Left renal pelvis (tissue), 4 donors: ENCODE measurements around the gene PPTC7. TPM values are rescaled to one million over a fixed set of nuclear protein-coding genes. Genes with fewer than 3 reads are reported as not detected.
"Not testable (repeated sequence)": the region's sequence is repeated elsewhere in the genome, so short reads cannot be mapped to it uniquely, and the experiment has no call there.

ENCODE experiments used
- DNase-seq, 4 donors: peaks; one replicate each; pipeline ENCODE4 v3.0.0-alpha.2; 2013; ENCODE audit warnings: low read depth in 4 of 4, low spot score in 3 of 4
- polyA plus RNA-seq, 4 donors: library from polyadenylated mRNA; unstranded; fragments of 120-200 nt; gene quantifications; one replicate each; pipeline ENCODE4 v1.2.1, GENCODE V29; 2013; ENCODE audit not compliant: insufficient read length in 4 of 4

Gene PPTC7
- polyA plus RNA-seq, result 10 to 100 TPM; 18.3 to 23.1 (median 20.3) TPM

DNA sequence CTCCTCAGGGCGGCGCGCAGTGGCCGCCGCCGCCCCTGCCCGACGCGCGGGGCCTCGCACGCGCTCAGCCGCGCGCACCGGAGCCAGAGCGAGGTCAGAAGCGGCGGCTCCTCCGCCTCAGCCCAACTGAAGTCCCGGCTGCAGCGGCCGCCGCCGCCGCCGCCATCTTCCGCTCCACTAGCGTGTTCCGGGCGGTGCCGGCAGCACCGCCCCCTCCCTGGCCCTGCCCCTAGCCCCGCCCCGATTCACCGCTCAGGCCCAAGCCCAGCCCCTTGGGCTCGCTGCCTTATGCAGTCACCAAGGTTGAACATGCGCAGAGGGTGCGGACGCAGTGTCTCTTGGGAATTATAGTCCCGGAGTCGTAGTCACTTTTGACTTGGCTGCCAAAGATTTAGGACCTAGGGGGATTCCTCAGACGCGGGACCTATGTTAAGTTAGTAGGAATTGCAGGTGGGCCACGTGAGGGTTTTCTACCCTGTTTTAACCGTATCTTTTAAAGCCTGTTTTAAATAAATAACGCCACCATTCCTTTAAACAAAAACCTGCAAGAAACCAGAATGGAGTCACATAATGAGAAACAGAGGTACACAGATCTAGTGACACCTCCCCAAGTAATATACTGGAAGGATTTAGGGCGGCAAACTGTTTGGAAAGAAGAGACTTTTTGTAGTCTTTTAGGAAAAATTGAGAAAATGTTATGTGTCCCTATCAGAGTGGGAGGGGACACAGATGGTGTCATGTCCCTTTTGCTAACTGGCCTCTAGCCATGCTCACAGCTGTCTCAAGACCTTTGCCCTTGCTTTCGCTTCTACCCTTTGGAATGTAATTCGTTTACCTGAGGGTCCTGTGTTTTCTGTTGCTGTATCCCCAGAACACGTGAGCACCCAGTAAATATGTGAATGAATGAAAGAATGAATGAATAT lies at the start of gene PPTC7:
Gene PPTC7 (minus strand): TSS at position 182 of the 923 bp plus-strand sequence. CDS start 287 bp downstream, outside the sequence.
- peak; percentile 90 to 94 (median 92) for DNase-seq

DNA sequence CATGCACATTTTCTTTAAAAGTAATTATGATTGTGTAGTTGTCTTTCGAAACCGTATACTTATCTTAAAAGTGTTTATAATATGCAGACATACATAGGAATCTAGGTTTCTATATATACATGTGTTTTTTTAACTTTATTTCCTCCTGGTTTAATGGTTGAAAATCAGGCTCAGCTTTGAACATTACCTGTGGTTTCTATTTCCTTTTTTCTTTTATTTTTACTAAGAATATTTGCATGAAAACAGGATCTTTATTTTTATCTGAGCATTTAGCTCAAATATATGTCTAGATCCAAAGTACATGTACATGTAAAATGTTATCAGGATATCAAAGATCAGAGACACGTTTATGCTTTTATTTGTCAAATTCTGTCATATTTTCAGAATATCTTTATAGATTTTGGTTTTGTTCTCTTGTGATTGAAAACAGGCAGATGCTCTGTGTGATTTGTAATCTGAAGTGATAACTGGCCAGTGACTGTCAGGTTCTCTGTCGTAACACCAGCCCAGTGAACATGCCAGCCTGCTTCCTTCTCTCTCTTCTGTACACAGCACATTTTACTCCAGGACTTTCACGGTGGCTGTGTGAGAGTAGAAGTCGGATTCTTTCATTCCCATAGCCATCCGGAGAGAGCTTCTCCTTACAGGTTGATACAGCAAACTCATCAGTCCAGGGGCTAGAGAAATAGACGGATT lies 44.5 kb upstream of the PPTC7 start:
- no peak for DNase-seq

- DNase-seq, result no peak
These were observed 39.5 kb upstream of the PPTC7 start for GRCh38 chr12:110622582-110622981.

DNA sequence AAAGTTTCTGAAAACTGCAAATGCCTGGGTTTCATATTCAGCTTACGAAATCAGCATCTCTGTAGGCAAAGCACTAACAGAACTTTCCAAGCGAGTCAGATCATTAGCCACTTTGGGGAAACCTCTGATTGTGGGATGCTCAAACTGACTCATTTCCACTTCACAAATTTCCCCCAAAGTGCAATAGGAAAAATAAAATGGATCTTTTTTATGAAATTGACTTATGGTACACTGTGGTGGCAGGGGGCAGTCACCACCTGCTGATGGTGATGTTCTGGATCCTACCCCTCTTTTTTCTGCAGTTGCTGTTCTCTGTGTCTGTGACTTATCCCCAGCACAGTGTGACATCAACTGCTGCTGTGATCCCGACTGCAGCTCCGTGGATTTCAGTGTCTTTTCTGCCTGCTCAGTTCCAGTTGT lies 36.4 kb upstream of the PPTC7 start:
- DNase-seq, result no peak

DNA sequence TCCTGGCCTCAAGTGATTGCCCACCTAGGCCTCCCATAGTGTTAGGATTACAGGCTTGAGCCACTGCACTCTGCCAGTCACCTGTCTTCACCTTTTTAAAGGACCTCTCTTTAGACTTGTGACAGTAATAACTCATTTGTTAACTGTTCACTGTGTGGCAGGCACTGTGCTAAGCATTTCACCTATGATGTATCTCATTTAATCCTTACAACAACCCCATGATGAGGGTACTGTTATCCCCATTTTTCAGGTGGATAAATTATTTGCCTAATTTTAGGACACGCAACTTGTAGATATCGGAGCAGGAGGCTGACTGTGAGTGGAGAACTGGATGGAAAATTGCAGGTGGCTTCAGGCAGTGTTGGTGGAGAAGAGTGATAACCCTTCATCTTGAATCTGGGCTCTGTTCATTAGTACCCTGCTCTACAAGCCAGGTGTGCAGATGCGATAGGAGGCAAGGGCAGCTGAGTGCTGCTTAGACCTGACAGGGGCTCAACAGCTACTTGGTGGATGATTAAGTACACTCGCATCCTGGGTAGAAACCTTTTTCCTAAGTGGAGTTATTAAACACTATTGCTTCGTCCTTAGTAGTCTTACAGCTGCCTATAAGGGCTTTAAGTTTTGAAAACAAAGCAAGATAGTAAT lies 33.5 kb upstream of the PPTC7 start:
- no peak for DNase-seq

GRCh38 chr12:110615171-110615570 lies 32.1 kb upstream of the PPTC7 start:
- no peak for DNase-seq

- peak; percentile 80 to 87 (median 85) for DNase-seq
These were observed 30.9 kb upstream of the PPTC7 start, which contains the start of gene TCTN1 for GRCh38 chr12:110613771-110614684. Gene TCTN1, plus strand, starts transcription at chr12:110614129. Its CDS starts 54 bp downstream, at chr12:110614183.

GRCh38 chr12:110613071-110613770 lies 30.1 kb upstream of the PPTC7 start:
- DNase-seq, result no peak

- no peak for DNase-seq
These were observed 23.1 kb upstream of the PPTC7 start for GRCh38 chr12:110606253-110606611.

DNA sequence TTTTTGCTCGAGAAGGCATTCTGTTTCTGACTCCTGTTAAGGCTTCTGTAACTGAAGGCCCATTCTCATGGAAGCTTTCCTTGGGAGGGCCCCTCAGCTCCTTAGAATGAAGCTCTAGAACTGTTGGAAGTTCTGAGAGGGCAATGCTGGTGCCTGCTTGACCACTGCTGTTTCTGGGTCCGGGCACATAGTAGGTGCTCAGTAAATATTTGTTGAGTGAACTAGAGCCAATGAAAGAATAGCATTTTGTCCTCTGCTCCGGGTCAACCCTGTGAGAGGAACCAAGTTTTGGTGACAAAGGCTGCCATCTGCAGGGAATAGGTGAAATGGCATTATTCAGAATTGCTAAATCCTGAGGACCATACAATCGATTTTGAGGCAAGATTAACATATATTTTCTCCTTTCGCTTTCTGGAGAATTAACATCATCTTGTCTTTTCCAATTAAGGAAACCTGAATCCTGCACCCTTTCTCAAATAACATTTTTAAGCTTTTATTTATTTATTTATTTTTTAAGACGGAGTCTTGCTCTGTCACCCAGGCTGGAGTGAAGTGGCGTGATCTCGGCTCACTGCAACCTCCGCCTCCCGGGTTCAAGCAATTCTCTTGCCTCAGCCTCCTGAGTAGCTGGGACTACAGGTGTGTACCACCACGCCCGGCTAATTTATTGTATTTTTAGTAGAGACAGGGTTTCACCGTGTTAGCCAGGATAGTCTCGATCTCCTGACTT lies 19.1 kb upstream of the PPTC7 start:
- not testable (repeated sequence) for DNase-seq

DNA sequence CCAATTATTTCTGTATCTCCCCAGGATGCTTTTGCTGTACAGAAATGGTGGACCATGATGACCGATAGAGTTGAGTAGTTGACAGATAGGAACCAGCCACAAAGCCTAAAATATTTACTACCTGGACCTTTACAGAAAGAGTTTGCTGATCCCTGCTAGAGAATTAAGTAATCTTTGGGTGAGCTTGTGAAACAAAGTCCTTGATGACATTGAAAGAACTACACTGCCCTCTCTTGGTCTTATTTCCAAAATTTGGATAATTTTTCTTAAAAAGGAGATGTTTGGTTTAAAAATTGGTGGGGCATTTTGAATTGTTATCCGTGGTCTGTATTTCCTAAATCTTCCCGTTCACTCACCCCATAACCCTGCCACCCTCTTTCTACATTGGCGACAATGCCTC lies 17.1 kb upstream of the PPTC7 start:
- DNase-seq, result no peak

DNA sequence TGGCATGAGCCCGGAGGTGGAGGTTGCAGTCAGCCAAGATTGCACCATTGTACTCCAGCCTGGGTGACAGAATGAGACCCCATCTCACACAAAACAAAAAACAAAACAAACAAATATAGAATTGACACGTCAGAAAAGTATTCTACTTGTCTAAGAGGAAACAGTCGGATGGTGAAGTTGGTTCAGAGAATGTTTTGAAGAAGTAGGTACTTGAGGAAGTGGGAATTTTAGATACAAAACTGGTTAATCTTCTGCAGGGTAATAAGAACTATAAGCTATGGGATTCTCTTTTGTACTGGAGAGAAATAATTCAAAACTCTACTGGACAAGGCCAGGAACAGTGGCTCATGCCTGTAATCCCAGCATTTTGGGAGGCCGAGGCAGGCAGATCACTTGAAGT lies 16.2 kb upstream of the PPTC7 start:
- no peak for DNase-seq

GRCh38 chr12:110597885-110598284 lies 14.8 kb upstream of the PPTC7 start:
- DNase-seq, result no peak

DNA sequence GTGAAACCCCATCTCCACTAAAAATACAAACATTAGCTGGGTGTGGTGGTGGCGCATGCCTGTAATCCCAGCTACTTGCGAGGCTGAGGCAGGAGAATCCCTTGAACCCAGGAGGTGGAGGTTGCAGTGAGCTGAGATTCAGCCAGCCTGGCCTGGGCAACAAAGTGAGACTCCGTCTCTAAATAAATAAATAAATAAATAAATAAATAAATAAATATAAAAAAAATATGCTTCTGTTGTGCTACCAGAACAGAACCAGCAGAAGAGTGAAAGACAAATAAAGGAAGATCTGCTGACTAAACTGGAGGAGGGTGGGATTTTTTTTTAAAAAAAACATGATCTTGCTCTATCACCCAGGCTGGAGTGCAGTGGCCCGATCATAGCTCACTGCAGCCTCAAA lies 9.8 kb upstream of the PPTC7 start:
- not testable (repeated sequence) for DNase-seq

GRCh38 chr12:110592078-110592477 lies 9.0 kb upstream of the PPTC7 start:
- no peak for DNase-seq

- no peak for DNase-seq
These were observed 8.4 kb upstream of the PPTC7 start for GRCh38 chr12:110591451-110592051.

DNA sequence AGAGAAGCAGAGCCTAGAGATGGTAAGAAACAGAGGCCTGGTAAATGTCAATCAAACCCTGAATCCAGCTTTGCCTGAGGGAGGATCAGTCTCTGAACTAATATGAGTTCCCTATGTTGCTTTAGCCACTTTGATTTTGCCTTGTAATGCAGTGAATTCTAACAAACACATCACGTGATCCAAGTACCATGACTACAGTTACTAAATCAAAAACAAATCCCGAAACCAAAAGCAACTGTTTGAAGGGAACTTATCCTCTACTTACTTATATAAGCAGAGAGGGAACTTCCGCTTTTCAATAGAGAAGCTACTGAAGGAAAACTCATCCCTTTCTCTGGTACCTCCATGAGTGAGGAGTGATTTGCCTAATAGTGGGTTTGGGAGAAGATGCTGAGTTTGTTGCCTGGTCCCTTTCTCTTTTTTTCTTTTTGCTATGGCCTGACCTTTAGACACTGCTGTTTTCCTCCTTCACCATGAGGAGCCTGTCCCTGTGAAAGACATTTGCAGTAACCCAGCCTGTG lies 7.7 kb upstream of the PPTC7 start:
- no peak for DNase-seq

DNA sequence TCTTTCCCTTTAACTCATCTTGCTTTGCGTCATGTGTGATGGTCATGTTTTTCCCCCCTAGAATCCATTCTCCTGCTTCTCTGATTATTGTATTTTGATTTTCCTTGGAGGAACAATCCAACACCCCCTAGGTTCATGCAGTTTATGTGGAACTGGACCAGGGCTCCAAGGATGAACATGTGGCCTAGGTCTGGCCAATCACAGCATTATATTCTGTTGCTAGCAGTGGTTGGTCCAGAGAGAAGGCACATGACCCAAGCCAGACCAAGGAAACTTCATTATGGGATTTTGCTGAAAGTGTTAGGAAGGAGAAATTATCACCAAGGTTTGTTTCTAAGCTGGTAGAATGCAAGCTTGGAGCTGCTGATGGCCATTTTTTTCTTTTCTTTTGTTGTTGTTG lies 6.9 kb upstream of the PPTC7 start:
- no peak for DNase-seq
